ENCODE measurements around the gene LRRC36.
A peak's percentile ranks its signal among the peaks of the same experiment; 100 is the strongest.

The LRRC36 gene

GRCh38 chr16:67393111-67393787, 66.6 kb downstream of the LRRC36 start, which contains the start of gene TPPP3:
Gene TPPP3, minus strand, starts transcription at chr16:67393498. Its CDS starts 2,387 bp downstream, at chr16:67391111.
- DNase-seq (ENCODE audit: low read depth) = peak; percentile 76
- peak within 1 kb of the TSS; percentile 29 for H3K4me3 ChIP-seq (ENCODE audit: control insufficient read depth, low read depth, low read length)
- TF ChIP-seq CTCF (conservative IDR thresholded peaks at IDR 0.05; ENCODE audit: control insufficient read depth, insufficient read depth, low read depth, low read length) = peak; percentile 52

- H3K4me3 ChIP-seq (ENCODE audit: control insufficient read depth, low read depth, low read length) = peak overlapping the region; percentile 6
- no peak for DNase-seq (ENCODE audit: low read depth)
- TF ChIP-seq CTCF (conservative IDR thresholded peaks at IDR 0.05; ENCODE audit: control insufficient read depth, insufficient read depth, low read depth, low read length) = no peak
These were observed 67.2 kb downstream of the LRRC36 start for GRCh38 chr16:67393788-67394154.

GRCh38 chr16:67394155-67395104, 67.8 kb downstream of the LRRC36 start:
- H3K4me3 ChIP-seq (ENCODE audit: control insufficient read depth, low read depth, low read length) = no peak overlapping the region
- no peak for DNase-seq (ENCODE audit: low read depth)
- no peak for TF ChIP-seq CTCF (conservative IDR thresholded peaks at IDR 0.05; ENCODE audit: control insufficient read depth, insufficient read depth, low read depth, low read length)

- DNase-seq (ENCODE audit: low read depth) = no peak
- H3K4me3 ChIP-seq (ENCODE audit: control insufficient read depth, low read depth, low read length) = no peak overlapping the region
- TF ChIP-seq CTCF (conservative IDR thresholded peaks at IDR 0.05; ENCODE audit: control insufficient read depth, insufficient read depth, low read depth, low read length) = no peak
These were observed 68.5 kb downstream of the LRRC36 start for GRCh38 chr16:67395105-67395457.

DNA sequence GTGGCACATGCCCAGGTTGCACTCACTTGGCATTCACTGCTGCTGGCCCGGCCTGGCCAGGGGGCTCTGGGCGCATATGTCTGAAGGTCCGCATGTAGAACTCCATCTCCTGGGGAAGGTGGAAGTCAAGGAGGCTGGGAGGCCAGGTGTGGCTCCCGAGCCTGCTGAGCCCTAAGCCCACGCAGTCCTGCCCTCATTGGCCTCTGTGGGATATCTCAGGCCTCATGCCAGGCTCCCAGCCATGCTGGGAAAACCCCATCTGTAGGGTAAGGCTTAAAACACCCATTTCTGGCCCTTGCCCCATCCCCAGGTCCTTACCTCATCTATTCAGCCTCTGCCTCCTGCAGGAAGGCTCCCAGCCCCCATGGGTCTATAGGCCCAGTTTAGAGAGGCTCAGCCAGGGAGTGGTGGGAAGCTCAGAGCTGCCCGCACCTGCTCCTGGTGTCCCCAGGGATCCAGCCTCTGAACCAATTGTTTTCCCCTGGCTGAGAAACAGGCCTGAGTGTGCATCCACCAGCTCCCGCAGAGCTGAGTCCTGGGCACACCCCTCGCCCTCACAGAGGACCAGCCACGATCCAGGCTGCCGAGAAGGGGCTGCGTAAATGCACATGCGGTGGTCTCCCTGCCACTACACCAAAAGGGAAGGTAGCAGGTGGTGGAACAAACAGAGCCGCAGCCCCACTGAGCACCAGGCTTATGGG, 69.0 kb downstream of the LRRC36 start:
- H3K4me3 ChIP-seq (ENCODE audit: control insufficient read depth, low read depth, low read length) = no peak overlapping the region
- no peak for DNase-seq (ENCODE audit: low read depth)
- no peak for TF ChIP-seq CTCF (conservative IDR thresholded peaks at IDR 0.05; ENCODE audit: control insufficient read depth, insufficient read depth, low read depth, low read length)

- peak; percentile 69 for DNase-seq (ENCODE audit: low read depth)
- TF ChIP-seq CTCF (conservative IDR thresholded peaks at IDR 0.05; ENCODE audit: control insufficient read depth, insufficient read depth, low read depth, low read length) = no peak
- H3K4me3 ChIP-seq (ENCODE audit: control insufficient read depth, low read depth, low read length) = no peak overlapping the region
These were observed 69.8 kb downstream of the LRRC36 start for GRCh38 chr16:67396159-67397035.
